OCI-LY7 (cell line): ENCODE measurements around the gene ARRDC3. TPM values are rescaled to one million over a fixed set of nuclear protein-coding genes. Genes with fewer than 3 reads are reported as not detected.
A peak's percentile ranks its signal among the peaks of the same experiment; 100 is the strongest.

Experiments used
- BruUV-seq: library from RNA; stranded (reverse); fragments of 400-500 nt; replicated peaks from 2 replicates; lab custom pipeline; 2021; lab: Mats Ljungman, UMichigan
- CTCF ChIA-PET: fragments of 300-600 bp; sonication (Branson Sonifier 250); formaldehyde crosslinking; loops from one replicate; lab custom pipeline; 2022; ENCODE audit warnings: antibody characterized with exemption; ENCODE audit not compliant: unreplicated experiment; lab: Charles Lee
- POLR2A ChIA-PET: fragments of 300-600 bp; sonication (Branson Sonifier 250); formaldehyde crosslinking; loops from one replicate; lab custom pipeline; 2022; ENCODE audit warnings: antibody characterized with exemption; lab: Charles Lee
- DNase-seq: peaks from one replicate; pipeline ENCODE4 v3.0.0-alpha.2; 2015; ENCODE audit warnings: low spot score
- H2AFZ ChIP-seq: fragments of 200-600 bp; sonication (generic), shearing (Covaris generic); 2 replicates; pipeline ENCODE4 v1.6.1; 2014; ENCODE audit warnings: mild to moderate bottlenecking, antibody characterized with exemption, low read length, moderate library complexity
- H3K27ac ChIP-seq: fragments of 200-600 bp; sonication (generic); 2 replicates; pipeline ENCODE4 v1.5.1; 2014; ENCODE audit warnings: mixed run types, low read depth, mild to moderate bottlenecking, moderate library complexity, low read length, inconsistent platforms; ENCODE audit not compliant: poor library complexity, severe bottlenecking
- H3K36me3 ChIP-seq: fragments of 200-600 bp; sonication (generic); 2 replicates; pipeline ENCODE4 v1.6.1; 2014; ENCODE audit warnings: mild to moderate bottlenecking, antibody characterized with exemption, low read length, moderate library complexity, mixed read lengths; ENCODE audit not compliant: insufficient read depth
- H3K4me1 ChIP-seq: fragments of 200-600 bp; sonication (generic); 2 replicates; pipeline ENCODE4 v1.5.1; 2014; ENCODE audit warnings: mild to moderate bottlenecking, low read length; ENCODE audit not compliant: insufficient read depth, poor library complexity, severe bottlenecking
- H3K4me2 ChIP-seq: fragments of 200-600 bp; sonication (generic); 2 replicates; pipeline ENCODE4 v1.6.1; 2014; ENCODE audit warnings: mild to moderate bottlenecking, low read length
- H3K4me3 ChIP-seq: fragments of 200-600 bp; sonication (generic); 2 replicates; pipeline ENCODE4 v1.5.1; 2014; ENCODE audit warnings: mild to moderate bottlenecking, low read depth, low read length; ENCODE audit not compliant: poor library complexity, severe bottlenecking
- H3K79me2 ChIP-seq: fragments of 200-600 bp; sonication (generic); 2 replicates; pipeline ENCODE4 v1.6.1; 2016; ENCODE audit warnings: low read depth, mild to moderate bottlenecking, low read length, moderate library complexity, mixed read lengths; ENCODE audit not compliant: insufficient read depth
- H3K9me2 ChIP-seq: fragments of 200-600 bp; sonication (generic); 2 replicates; pipeline ENCODE4 v1.6.1; 2016; ENCODE audit warnings: mild to moderate bottlenecking, low read length, mixed read lengths; ENCODE audit not compliant: insufficient read depth
- H3K9me3 ChIP-seq: fragments of 200-600 bp; sonication (generic); 2 replicates; pipeline ENCODE4 v1.6.1; 2014; ENCODE audit warnings: mild to moderate bottlenecking, mixed run types, low read length, mixed read lengths
- H4K20me1 ChIP-seq: fragments of 200-600 bp; sonication (generic); 2 replicates; pipeline ENCODE4 v1.6.1; 2014; ENCODE audit warnings: mild to moderate bottlenecking, antibody characterized with exemption, low read length, moderate library complexity, mixed read lengths; ENCODE audit not compliant: insufficient read depth
- CTCF ChIP-seq: fragments of 200-600 bp; sonication (generic); conservative IDR thresholded peaks from 2 replicates; pipeline ENCODE4 v1.5.1; 2014; ENCODE audit warnings: mild to moderate bottlenecking, antibody characterized with exemption, low read length, moderate library complexity, mixed read lengths
- EZH2phosphoT487 ChIP-seq: fragments of 200-600 bp; sonication (generic); IDR thresholded peaks from 2 replicates; pipeline ENCODE4 v1.6.1; 2018; ENCODE audit warnings: low read depth, borderline replicate concordance, mild to moderate bottlenecking, mixed run types, antibody characterized with exemption, low read length, moderate library complexity, mixed read lengths
- intact Hi-C: fragments of 100-400 bp; cut with micrococcal nuclease; formaldehyde crosslinking; loops from one replicate; pipeline ENCODE4 v1.10.0; 2022; ENCODE audit not compliant: unreplicated experiment
- total RNA-seq, 2 experiments: library from RNA; depleted of rRNA in 1 of 2; stranded (reverse); fragments of >200 nt in 1 of 2; shearing (Covaris generic) in 1 of 2; gene quantifications; 2 replicates each; pipeline ENCODE4 v1.2.3, GENCODE V29; 2014 to 2022

The ARRDC3 gene
- total RNA-seq, 2 experiments from 2014 or later: 30.0 to 30.6 TPM

- peak; percentile 95 for DNase-seq
- peak overlapping the region; percentile 98 for H3K27ac ChIP-seq
- no peaks in the 10 kb centered on the region for H3K9me2 ChIP-seq
- peak overlapping the region; percentile 84 for H3K4me2 ChIP-seq
- no peaks in the 10 kb centered on the region for H3K9me3 ChIP-seq
- no peak for TF ChIP-seq EZH2phosphoT487
- peaks cover 24% of the 10 kb centered on the region for H3K4me1 ChIP-seq
- H4K20me1 ChIP-seq: no peaks in the 10 kb centered on the region
- BruUV-seq: no TSS peak
- H2AFZ ChIP-seq: peak overlapping the region; percentile 80; the same call in 1 of the 2 replicates
- H3K36me3 ChIP-seq: peaks cover 37% of the 10 kb centered on the region
- intact Hi-C loops: loop anchor here (2.0 to 5.0 kb wide), 4 partner anchors 19 to 973 kb away; partner anchors contain the start of genes CETN3, LYSMD3, MBLAC2 and POLR3G
- peaks cover 70% of the 10 kb centered on the region for H3K79me2 ChIP-seq
- POLR2A ChIA-PET: interaction anchor here (0.5 to 1.8 kb wide), 12 partner anchors 13 to 230 kb away, joined by 3 to 15 read pairs (median 4); no protein-coding TSS in a partner anchor
- CTCF ChIA-PET: no interaction called here
- H3K4me3 ChIP-seq: peak overlapping the region; percentile 95
Observed at GRCh38 chr5:91379914-91380490, 3.1 kb downstream of the ARRDC3 start.

GRCh38 chr5:91379246-91379913, 3.7 kb downstream of the ARRDC3 start:
- BruUV-seq: TSS peak; percentile 3
- Histone ChIP-seq H3K36me3 (peaks cover 43% of the 10 kb centered on the region), H3K4me1 (peaks cover 20% of the 10 kb centered on the region), H4K20me1 (no peaks in the 10 kb centered on the region), H3K79me2 (peaks cover 67% of the 10 kb centered on the region), H3K4me3 (peak overlapping the region; percentile 95), H3K27ac (peak overlapping the region; percentile 98), H3K9me2 (no peaks in the 10 kb centered on the region), H3K4me2 (peak overlapping the region; percentile 76), H2AFZ (peak overlapping the region; percentile 80; the same call in 1 of the 2 replicates), H3K9me3 (no peaks in the 10 kb centered on the region)
- intact Hi-C loops: no loop called here
- TF ChIP-seq EZH2phosphoT487 (no peak), CTCF (no peak)
- POLR2A ChIA-PET: interaction anchor here (0.5 to 1.8 kb wide), 10 partner anchors 13 to 229 kb away, joined by 3 to 15 read pairs (median 4); no protein-coding TSS in a partner anchor
- DNase-seq: no peak
- CTCF ChIA-PET: no interaction called here

DNA sequence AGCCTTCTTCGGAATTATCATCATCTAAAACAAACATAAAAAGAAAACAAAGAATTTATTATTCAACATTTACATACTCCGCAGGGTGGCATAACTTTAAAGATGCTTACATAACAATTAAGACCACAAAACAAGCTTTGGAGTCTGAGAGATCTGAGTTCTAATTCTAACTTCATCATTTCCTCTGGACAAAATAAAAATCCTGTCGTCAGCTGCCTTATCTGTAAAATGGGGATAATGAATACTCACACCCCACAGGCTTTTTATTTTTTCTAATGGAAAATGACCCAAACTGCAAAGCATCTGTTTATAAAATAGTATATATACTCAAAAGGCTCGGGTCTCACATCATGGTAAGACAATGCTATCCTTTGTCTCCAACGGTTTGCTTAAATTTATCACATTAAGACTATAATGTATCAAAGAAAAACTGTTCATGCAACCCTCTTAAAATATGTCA, 4.3 kb downstream of the ARRDC3 start:
- Histone ChIP-seq H3K4me1 (peaks cover 14% of the 10 kb centered on the region), H3K9me2 (no peaks in the 10 kb centered on the region), H4K20me1 (no peaks in the 10 kb centered on the region), H3K79me2 (peaks cover 63% of the 10 kb centered on the region), H3K4me3 (peak overlapping the region; percentile 95), H3K36me3 (peaks cover 49% of the 10 kb centered on the region), H2AFZ (peak overlapping the region; percentile 18; the same call in 1 of the 2 replicates), H3K4me2 (peak overlapping the region; percentile 76), H3K27ac (peak overlapping the region; percentile 98), H3K9me3 (no peaks in the 10 kb centered on the region)
- peak; percentile 16 for DNase-seq
- no TSS peak for BruUV-seq
- TF ChIP-seq CTCF: no peak
- TF ChIP-seq EZH2phosphoT487: no peak
- ChIA-PET CTCF (no interaction called here), POLR2A (interaction anchor here (0.6 to 1.5 kb wide), 9 partner anchors 9 to 99 kb away, joined by 3 to 11 read pairs (median 4); no protein-coding TSS in a partner anchor)
- intact Hi-C loops: no loop called here
